Tibial nerve (tissue), 4 donors: ENCODE results near the gene IER5. TPM values are rescaled to one million over a fixed set of nuclear protein-coding genes. Genes with fewer than 3 reads are reported as not detected.

ENCODE experiments used
- DNase-seq, 2 donors: peaks; one replicate each; pipeline ENCODE4 v3.0.0-alpha.2; 2019; ENCODE audit warnings: low spot score in 2 of 2
- H3K27ac ChIP-seq, 4 donors: fragments of 200-600 bp; sonication (generic) in 3 of 4; one replicate each; pipeline ENCODE4 v1.5.1; 2017 to 2019; ENCODE audit warnings: mild to moderate bottlenecking in 1 of 4
- H3K27me3 ChIP-seq, 2 donors: fragments of 200-600 bp; sonication (generic) in 1 of 2; one replicate each; pipeline versions ENCODE4 v1.5.1 to v1.6.0; 2017 to 2019
- H3K36me3 ChIP-seq, 3 donors: fragments of 200-600 bp; sonication (generic); one replicate each; pipeline ENCODE4 v1.5.1; 2018 to 2019
- H3K4me1 ChIP-seq, 4 donors: fragments of 200-600 bp; sonication (generic) in 3 of 4; one replicate each; pipeline ENCODE4 v1.5.1; 2017 to 2019
- H3K4me3 ChIP-seq, 4 donors: fragments of 200-600 bp; sonication (generic) in 3 of 4; one replicate each; pipeline ENCODE4 v1.5.1; 2017 to 2019; ENCODE audit warnings: mild to moderate bottlenecking in 1 of 4, moderate library complexity in 1 of 4
- H3K9me3 ChIP-seq, 4 donors: fragments of 200-600 bp; sonication (generic) in 3 of 4; one replicate each; pipeline ENCODE4 v1.5.1; 2017 to 2019
- CTCF ChIP-seq, 5 experiments: fragments of 200-600 bp in 3 of 5; fragments of 450-650 bp in 2 of 5; sonication (generic) in 3 of 5; IDR thresholded peaks; one replicate each; pipeline ENCODE4 v1.5.1; 2016 to 2019; ENCODE audit warnings: antibody characterized with exemption in 5 of 5, mild to moderate bottlenecking in 3 of 5, moderate library complexity in 2 of 5
- EP300 ChIP-seq, 2 donors: sonication (generic); formaldehyde crosslinking; IDR thresholded peaks; one replicate each; pipeline ENCODE4 v1.6.1; 2017; ENCODE audit warnings: antibody characterized with exemption in 2 of 2, mild to moderate bottlenecking in 1 of 2
- POLR2A ChIP-seq, 2 donors: fragments of 450-650 bp; IDR thresholded peaks; one replicate each; pipeline ENCODE4 v1.6.1; 2017; ENCODE audit warnings: antibody characterized with exemption in 2 of 2, mild to moderate bottlenecking in 2 of 2, moderate library complexity in 2 of 2
- WGBS, 2 donors: methylation state at CpG; one replicate each; pipeline ENCODE4 v1.1.5; 2018; 5-methylcytosine and 5-hydroxymethylcytosine counted together
- total RNA-seq, 4 donors: library from RNA; depleted of rRNA; stranded (reverse); fragments of >200 nt; gene quantifications; one replicate each; pipeline ENCODE4 v1.1.0, GENCODE V29; 2016

Gene IER5
- total RNA-seq, 4 donors from 2014 or later, result 8.1 to 16.3 (median 13.1) TPM

- no peak overlapping the region for H3K27ac ChIP-seq
- TF ChIP-seq CTCF (IDR thresholded peaks at IDR 0.05) (no peak), POLR2A (IDR thresholded peaks at IDR 0.05) (no peak)
- DNase-seq, result no peak
- no peak overlapping the region for H3K4me3 ChIP-seq
- no peaks in the 10 kb centered on the region for H3K27me3 ChIP-seq
- H3K4me1 ChIP-seq, result peaks cover 0 to 71% (median 25%) of the 10 kb centered on the region in 4 donors
- H3K9me3 ChIP-seq, result no peaks in the 10 kb centered on the region
- WGBS, 2 donors, result 85 to 87% methylated on average over 2 of the region's 2 CpGs
- H3K36me3 ChIP-seq, result peaks cover 0 to 4% (median 0%) of the 10 kb centered on the region in 3 donors
Observed at GRCh38 chr1:181092056-181092455, 3.6 kb downstream of the IER5 start.

- Histone ChIP-seq H3K4me3 (no peak overlapping the region), H3K27ac (no peak overlapping the region), H3K4me1 (peaks cover 0 to 73% (median 26%) of the 10 kb centered on the region in 4 donors), H3K36me3 (peaks cover 0 to 4% (median 0%) of the 10 kb centered on the region in 3 donors), H3K9me3 (no peaks in the 10 kb centered on the region), H3K27me3 (no peaks in the 10 kb centered on the region)
- 81 to 88% methylated on average over 4 of the region's 4 CpGs for WGBS, 2 donors
- TF ChIP-seq CTCF (IDR thresholded peaks at IDR 0.05) (no peak), POLR2A (IDR thresholded peaks at IDR 0.05) (no peak), EP300 (IDR thresholded peaks at IDR 0.05) (no peak)
- no peak for DNase-seq
Observed at GRCh38 chr1:181092883-181093458, 4.5 kb downstream of the IER5 start.

- WGBS, 2 donors, result 36 to 53% methylated on average over 7 of the region's 7 CpGs
- peak overlapping the region in 2 of 4 donors; percentile 20 to 26 for H3K27ac ChIP-seq
- H3K4me1 ChIP-seq, result peaks cover 0 to 78% (median 26%) of the 10 kb centered on the region in 4 donors
- peak in 1 of 2 donors; percentile 16 for DNase-seq
- peaks cover 0 to 4% (median 0%) of the 10 kb centered on the region in 3 donors for H3K36me3 ChIP-seq
- no peak overlapping the region for H3K4me3 ChIP-seq
- TF ChIP-seq CTCF (IDR thresholded peaks at IDR 0.05) (no peak), EP300 (IDR thresholded peaks at IDR 0.05) (peak in 1 of 2 donors; percentile 14)
- H3K9me3 ChIP-seq, result no peaks in the 10 kb centered on the region
- no peaks in the 10 kb centered on the region for H3K27me3 ChIP-seq
Observed at GRCh38 chr1:181094416-181095212, 6.1 kb downstream of the IER5 start.

- H3K27ac ChIP-seq, result peak overlapping the region in 2 of 4 donors; percentile 20 to 45
- H3K36me3 ChIP-seq, result peaks cover 0 to 4% (median 0%) of the 10 kb centered on the region in 3 donors
- H3K4me1 ChIP-seq, result peaks cover 0 to 79% (median 23%) of the 10 kb centered on the region in 4 donors
- H3K9me3 ChIP-seq, result no peaks in the 10 kb centered on the region
- DNase-seq, result no peak
- no peak for TF ChIP-seq POLR2A (IDR thresholded peaks at IDR 0.05)
- no peak for TF ChIP-seq CTCF (IDR thresholded peaks at IDR 0.05)
- TF ChIP-seq EP300 (IDR thresholded peaks at IDR 0.05), result no peak
- 87 to 91% methylated on average over 8 of the region's 8 CpGs for WGBS, 2 donors
- no peaks in the 10 kb centered on the region for H3K27me3 ChIP-seq
- H3K4me3 ChIP-seq, result no peak overlapping the region
Observed at GRCh38 chr1:181095260-181095659, 6.8 kb downstream of the IER5 start.

GRCh38 chr1:181095763-181096184 lies 7.3 kb downstream of the IER5 start:
- 73 to 75% methylated on average over 5 of the region's 5 CpGs for WGBS, 2 donors
- peaks cover 0 to 74% (median 23%) of the 10 kb centered on the region in 4 donors for H3K4me1 ChIP-seq
- H3K36me3 ChIP-seq, result peaks cover 0 to 4% (median 0%) of the 10 kb centered on the region in 3 donors
- DNase-seq, result no peak
- peak overlapping the region in 2 of 4 donors; percentile 20 to 45 for H3K27ac ChIP-seq
- H3K9me3 ChIP-seq, result no peaks in the 10 kb centered on the region
- H3K27me3 ChIP-seq, result no peaks in the 10 kb centered on the region
- no peak for TF ChIP-seq POLR2A (IDR thresholded peaks at IDR 0.05)
- no peak for TF ChIP-seq CTCF (IDR thresholded peaks at IDR 0.05)
- no peak for TF ChIP-seq EP300 (IDR thresholded peaks at IDR 0.05)
- H3K4me3 ChIP-seq, result no peak overlapping the region
